HepG2 (cell line): ENCODE results near the gene CHD2. TPM values are rescaled to one million over a fixed set of nuclear protein-coding genes. Genes with fewer than 3 reads are reported as not detected.

Experiments used
- ATAC-seq: fragments of 200-7000 bp; cut with Tn5 transposase; 3 replicates; pipeline ENCODE4 v1.9.1; 2020; ENCODE audit warnings: mild to moderate bottlenecking, moderate library complexity
- BruUV-seq: library from RNA; stranded (reverse); fragments of 400-500 nt; replicated peaks from 2 replicates; lab custom pipeline; 2021; lab: Mats Ljungman, UMichigan
- CTCF ChIA-PET: fragments of 300-600 bp; formaldehyde crosslinking; extraction: SDS; loops from one replicate; lab custom pipeline; 2021; ENCODE audit warnings: low total read pairs, inconsistent platforms, low intra/inter-chr PET ratio; lab: Yijun Ruan, JAX
- POLR2A ChIA-PET: fragments of 350-600 bp; sonication (Branson Sonifier 250); formaldehyde crosslinking; loops from one replicate; lab custom pipeline; 2020; ENCODE audit warnings: antibody characterized with exemption, inconsistent platforms; lab: Yijun Ruan, JAX
- DNase-seq: peaks from one replicate; pipeline ENCODE4 v3.0.0-alpha.2; 2015; ENCODE audit warnings: low spot score
- FAIRE-seq: peaks from 3 replicates; lab custom pipeline; 2011; peaks lifted over from hg19 to GRCh38; lab: Jason Lieb, UNC
- H2AFZ ChIP-seq: one replicate; pipeline ENCODE4 v1.6.1; 2011; ENCODE audit warnings: low read length, inconsistent platforms
- H3K27ac ChIP-seq: fragments of 300-600 bp; 3 replicates; pipeline ENCODE4 v1.8.0; 2011; ENCODE audit warnings: mixed run types, mild to moderate bottlenecking, mixed read lengths, low read length, inconsistent platforms; ENCODE audit not compliant: insufficient read depth; ENCODE audit errors: extremely low read length
- H3K27me3 ChIP-seq, 2 experiments: fragments of 200-600 bp in 1 of 2; 2 replicates in 1 of 2; 3 replicates in 1 of 2; pipeline versions ENCODE4 v1.6.0 to v1.8.0; 2011; ENCODE audit warnings: low read length in 2 of 2, mild to moderate bottlenecking in 2 of 2, moderate library complexity in 2 of 2, inconsistent platforms in 1 of 2; ENCODE audit not compliant: insufficient read depth in 2 of 2, control insufficient read depth in 1 of 2
- H3K36me3 ChIP-seq, 2 experiments: fragments of 200-600 bp in 1 of 2; replicated peaks in 1 of 2; 2 replicates in 1 of 2; 3 replicates in 1 of 2; pipeline versions ENCODE4 v1.5.1 to v1.8.0; 2011; ENCODE audit warnings: low read length in 2 of 2, inconsistent platforms in 1 of 2; ENCODE audit not compliant: insufficient read depth in 2 of 2, control insufficient read depth in 1 of 2
- H3K4me1 ChIP-seq: 2 replicates; pipeline ENCODE4 v1.5.1; 2012; ENCODE audit warnings: low read length, inconsistent platforms; ENCODE audit not compliant: insufficient read depth
- H3K4me2 ChIP-seq: 2 replicates; pipeline ENCODE4 v1.6.0; 2011; ENCODE audit warnings: low read depth, low read length, inconsistent platforms
- H3K4me3 ChIP-seq, 3 experiments: fragments of 200-600 bp in 1 of 3; sonication (generic), shearing (Covaris generic) in 1 of 3; replicated peaks in 1 of 3; 2 replicates each; pipeline ENCODE4 v1.5.1; 2011 to 2016; ENCODE audit warnings: low read length in 3 of 3, inconsistent platforms in 2 of 3, low read depth in 2 of 3, mild to moderate bottlenecking in 2 of 3, control low read depth in 1 of 3, mixed read lengths in 1 of 3; ENCODE audit not compliant: insufficient read depth in 1 of 3
- H3K79me2 ChIP-seq: one replicate; pipeline ENCODE4 v1.6.1; 2011; ENCODE audit warnings: low read length, inconsistent platforms; ENCODE audit not compliant: insufficient read depth
- H3K9ac ChIP-seq: 2 replicates; pipeline ENCODE4 v1.6.0; 2011; ENCODE audit warnings: mild to moderate bottlenecking, low read depth, low read length, inconsistent platforms; ENCODE audit not compliant: insufficient read depth
- H3K9me3 ChIP-seq: 2 replicates; pipeline ENCODE4 v1.5.1; 2012; ENCODE audit warnings: mild to moderate bottlenecking, low read length
- H4K20me1 ChIP-seq: 2 replicates; pipeline ENCODE4 v1.6.0; 2011; ENCODE audit warnings: inconsistent platforms, mild to moderate bottlenecking, low read length, moderate library complexity; ENCODE audit not compliant: insufficient read depth
- ATF4 ChIP-seq, 2 experiments: fragments of 450-650 bp in 1 of 2; sonication (generic) in 1 of 2; formaldehyde crosslinking; IDR thresholded peaks; 2 replicates each; pipeline versions ENCODE4 v1.5.0 to v1.8.0; 2020 to 2022; ENCODE audit warnings: mild to moderate bottlenecking in 1 of 2, missing genetic modification reagents in 1 of 2
- ATF7 ChIP-seq, 2 experiments: fragments of 450-650 bp in 1 of 2; sonication (generic) in 1 of 2; formaldehyde crosslinking in 1 of 2; IDR thresholded peaks; 2 replicates each; pipeline versions ENCODE4 v1.4.0 to v1.6.1; 2016 to 2020; ENCODE audit warnings: antibody characterized with exemption in 1 of 2, mild to moderate bottlenecking in 1 of 2, missing genetic modification reagents in 1 of 2
- BATF2 ChIP-seq: sonication (generic); formaldehyde crosslinking; IDR thresholded peaks from 2 replicates; pipeline ENCODE4 v1.8.0; 2022; ENCODE audit warnings: mild to moderate bottlenecking, missing genetic modification reagents, moderate library complexity
- BRCA1 ChIP-seq: sonication (generic); formaldehyde crosslinking; IDR thresholded peaks from 2 replicates; pipeline ENCODE4 v1.4.0; 2020; ENCODE audit warnings: missing genetic modification reagents
- CEBPB ChIP-seq: IDR thresholded peaks from 2 replicates; pipeline ENCODE4 v1.6.1; 2011; ENCODE audit warnings: low read depth, low read length, improper control_type of control experiment, borderline replicate concordance
- CEBPG ChIP-seq: IDR thresholded peaks from 2 replicates; pipeline ENCODE4 v1.6.1; 2016
- EHMT2 ChIP-seq: fragments of 200-600 bp; sonication (generic); IDR thresholded peaks from 2 replicates; pipeline ENCODE4 v1.7.0; 2017; ENCODE audit warnings: antibody characterized with exemption, low read depth, low read length, borderline replicate concordance
- HDAC2 ChIP-seq: sonication (generic); formaldehyde crosslinking; IDR thresholded peaks from 2 replicates; pipeline ENCODE4 v1.4.0; 2020; ENCODE audit warnings: missing genetic modification reagents
- KDM5B ChIP-seq: sonication (generic); formaldehyde crosslinking; IDR thresholded peaks from 2 replicates; pipeline ENCODE4 v1.4.0; 2020; ENCODE audit warnings: missing genetic modification reagents, mild to moderate bottlenecking, borderline replicate concordance
- NR2F1 ChIP-seq, 2 experiments: fragments of 450-650 bp in 1 of 2; formaldehyde crosslinking in 1 of 2; IDR thresholded peaks; 2 replicates each; pipeline versions ENCODE4 v1.5.0 to v1.6.1; 2016 to 2020; ENCODE audit warnings: mild to moderate bottlenecking in 1 of 2, missing compliant biosample characterization in 1 of 2, missing genetic modification reagents in 1 of 2, moderate library complexity in 1 of 2
- RCOR2 ChIP-seq: IDR thresholded peaks from 2 replicates; pipeline ENCODE4 v1.6.1; 2016; ENCODE audit warnings: missing biosample characterization, missing genetic modification reagents
- ZNF180 ChIP-seq: sonication (generic); formaldehyde crosslinking; IDR thresholded peaks from 2 replicates; pipeline ENCODE4 v1.4.0; 2020; ENCODE audit warnings: low read depth, missing genetic modification reagents, borderline replicate concordance
- ZNF24 ChIP-seq: fragments of 450-650 bp; IDR thresholded peaks from 2 replicates; pipeline ENCODE4 v1.6.1; 2017; ENCODE audit warnings: antibody characterized with exemption, mild to moderate bottlenecking
- ZNF3 ChIP-seq: IDR thresholded peaks from 2 replicates; pipeline ENCODE4 v1.7.0; 2017; ENCODE audit warnings: inconsistent platforms
- ZNF776 ChIP-seq: sonication (generic); formaldehyde crosslinking; IDR thresholded peaks from 2 replicates; pipeline ENCODE4 v1.4.0; 2020; ENCODE audit warnings: mild to moderate bottlenecking, missing genetic modification reagents
- ZNF780A ChIP-seq: sonication (generic); formaldehyde crosslinking; IDR thresholded peaks from 2 replicates; pipeline ENCODE4 v1.8.0; 2022; ENCODE audit warnings: mild to moderate bottlenecking, missing genetic modification reagents, moderate library complexity
- ZNF839 ChIP-seq: sonication (generic); formaldehyde crosslinking; IDR thresholded peaks from 2 replicates; pipeline ENCODE4 v1.4.0; 2020; ENCODE audit warnings: missing genetic modification reagents, mild to moderate bottlenecking, borderline replicate concordance
- ZSCAN30 ChIP-seq: sonication (generic); formaldehyde crosslinking; IDR thresholded peaks from 2 replicates; pipeline ENCODE4 v1.5.0; 2020; ENCODE audit warnings: mild to moderate bottlenecking, missing genetic modification reagents
- WGBS: methylation state at CpG from one replicate; pipeline ENCODE4 v1.1.6; 2017; ENCODE audit warnings: low lambda C conversion rate; 5-methylcytosine and 5-hydroxymethylcytosine counted together
- in situ Hi-C: cut with HindIII; loops from 2 replicates; pipeline ENCODE4 v1.10.0; 2017; ENCODE audit warnings: low pct_unique_long_range_greater_than_20kb; ENCODE audit not compliant: extremely low pct_ligation_motif_present
- intact Hi-C: fragments of 100-400 bp; cut with micrococcal nuclease; formaldehyde crosslinking; loops from one replicate; pipeline ENCODE4 v1.10.0; 2022; ENCODE audit not compliant: unreplicated experiment
- polyA plus RNA-seq, 8 experiments: library from polyadenylated mRNA; depleted of rRNA in 3 of 8; stranded (reverse) in 7 of 8; unstranded in 1 of 8; fragments of >200 nt; fragmentation: Illumina TruSeq in 4 of 8; extraction: Trizol in 4 of 8; gene quantifications; 2 replicates each; pipeline versions ENCODE4 v1.2.1 to v1.2.3, GENCODE V29; 2011 to 2016; ENCODE audit warnings: low read depth in 4 of 8, missing spikeins in 1 of 8, mixed read lengths in 1 of 8; ENCODE audit not compliant: insufficient read depth in 1 of 8
- total RNA-seq, 5 experiments: library from RNA; depleted of rRNA; stranded (reverse); fragments of >200 nt; fragmentation: Illumina TruSeq; extraction: Trizol; gene quantifications; 2 replicates each; pipeline ENCODE4 v1.2.3, GENCODE V29; 2016; ENCODE audit warnings: low read depth in 1 of 5

CHD2 gene
- total and polyA plus RNA-seq, 2 of the 13 experiments (the other 11 are each of a cell fraction or from before 2014, with no cell fraction given), result 54.0 to 54.1 TPM

DNA sequence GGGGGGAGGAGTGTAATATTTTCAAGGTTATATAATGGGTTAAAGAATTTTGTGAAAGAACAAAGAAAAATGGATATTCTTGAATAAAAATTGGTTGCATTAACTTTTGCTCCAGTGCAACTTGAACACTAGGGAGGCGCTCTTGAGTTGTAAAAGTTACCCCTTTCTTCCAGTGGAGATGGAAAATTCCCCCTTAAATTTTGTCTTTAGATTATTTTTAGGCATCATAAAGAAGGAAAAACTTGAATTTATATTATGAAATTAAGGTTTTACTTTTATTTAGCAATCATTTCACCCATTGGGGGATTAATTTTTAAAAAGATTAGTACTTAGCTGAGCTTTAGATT, 550 bp upstream of the CHD2 start:
- no TSS peak for BruUV-seq
- ChIA-PET CTCF (no interaction called here), POLR2A (interaction anchor here (0.7 to 10.5 kb wide), 17 partner anchors 9 to 102 kb away, joined by 3 to 185 read pairs (median 8); no protein-coding TSS in a partner anchor)
- Histone ChIP-seq H3K4me2 (peak overlapping the region; percentile 95; the same call in 1 of the 2 replicates), H3K27ac (peak overlapping the region; percentile 100), H3K4me1 (peaks cover 18% of the 10 kb centered on the region), H4K20me1 (peaks cover 29% of the 10 kb centered on the region), H2AFZ (no peak overlapping the region), H3K9ac (no peak overlapping the region), H3K9me3 (no peaks in the 10 kb centered on the region), H3K4me3 (peak overlapping the region in 1 of 3 experiments; percentile 88; a peak in 1 of 6 replicates), H3K79me2 (peaks cover 95% of the 10 kb centered on the region), H3K36me3 (peaks cover 1 to 38% of the 10 kb centered on the region in 2 experiments), H3K27me3 (no peaks in the 10 kb centered on the region; a peak in 1 of 5 replicates)
- no peak for ATAC-seq
- WGBS, result 88% methylated on average over 1 of the region's 1 CpG
- TF ChIP-seq RCOR2 (CRISPR knock-in tag), result peak; percentile 11; the same call in 1 of the 2 replicates
- no peak for TF ChIP-seq KDM5B (CRISPR knock-in tag)
- TF ChIP-seq ZNF3 (CRISPR knock-in tag), result 0 out of 2 replicates have a peak, but pooled peaks have one; percentile 0
- TF ChIP-seq HDAC2 (CRISPR knock-in tag), result 0 out of 2 replicates have a peak, but pooled peaks have one; percentile 6
- TF ChIP-seq EHMT2, result peak; percentile 72; the same call in 1 of the 2 replicates
- TF ChIP-seq ZNF24, result 0 out of 2 replicates have a peak, but pooled peaks have one; percentile 28
- in situ Hi-C loops, result no loop called here
- intact Hi-C loops, result no loop called here
- FAIRE-seq, result no peak
- no peak for DNase-seq

DNA sequence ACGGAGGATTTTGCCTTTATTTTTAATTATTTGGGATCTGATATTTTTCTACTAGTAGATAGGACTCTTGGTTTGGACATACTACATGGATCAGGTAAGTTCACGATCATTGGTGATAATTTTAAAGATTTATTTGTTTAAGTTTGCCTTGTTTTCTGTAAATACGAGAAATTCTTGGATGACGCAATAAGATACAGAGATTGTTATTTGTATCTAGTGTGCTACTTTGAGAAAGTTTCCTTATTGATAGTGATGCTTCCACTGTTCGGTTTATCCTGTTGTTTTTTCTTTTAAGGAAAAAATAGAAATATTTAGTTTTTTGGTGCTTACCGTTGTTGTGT, 577 bp downstream of the CHD2 start:
- Histone ChIP-seq H3K27ac (peak overlapping the region; percentile 100), H3K79me2 (peaks cover 95% of the 10 kb centered on the region), H3K9me3 (no peaks in the 10 kb centered on the region), H2AFZ (no peak overlapping the region), H3K4me1 (peaks cover 18% of the 10 kb centered on the region), H3K4me2 (peak overlapping the region; percentile 95), H3K27me3 (no peaks in the 10 kb centered on the region; a peak in 1 of 5 replicates), H3K9ac (peak overlapping the region; percentile 99), H4K20me1 (peaks cover 35% of the 10 kb centered on the region), H3K4me3 (peak overlapping the region; percentile 88 to 89 (median 88)), H3K36me3 (peaks cover 1 to 27% of the 10 kb centered on the region in 2 experiments; a peak in 4 of 5 replicates)
- no peak for DNase-seq
- ATAC-seq, result no peak
- ChIA-PET CTCF (no interaction called here), POLR2A (interaction anchor here (0.7 to 10.5 kb wide), 18 partner anchors 8 to 186 kb away, joined by 3 to 185 read pairs (median 7); no protein-coding TSS in a partner anchor)
- under 1% methylated on average over 6 of the region's 6 CpGs for WGBS
- TF ChIP-seq ZNF776 (CRISPR knock-in tag) (no peak), CEBPG (CRISPR knock-in tag) (peak; percentile 55; the same call in 1 of the 2 replicates), ZNF839 (CRISPR knock-in tag) (no peak), CEBPB (peak; percentile 77; the same call in 1 of the 2 replicates), BRCA1 (no peak), ATF7 (IDR thresholded peaks at IDR 0.05) (peak; percentile 82), ATF7 (CRISPR knock-in tag; IDR thresholded peaks at IDR 0.05) (no peak), ZNF780A (CRISPR knock-in tag) (no peak), BATF2 (CRISPR knock-in tag) (no peak), ZNF180 (CRISPR knock-in tag) (no peak), NR2F1 (CRISPR knock-in tag; IDR thresholded peaks at IDR 0.05) (no peak), ATF4 (CRISPR knock-in tag; IDR thresholded peaks at IDR 0.05) (peak; percentile 33 to 80; a peak in 3 of 4 replicates), ZSCAN30 (no peak)
- in situ Hi-C loops (no loop called here), intact Hi-C loops (loop anchor here (2.0 kb wide), 1 partner anchor 16 kb away; no protein-coding TSS in a partner anchor)
- no TSS peak for BruUV-seq
- no peak for FAIRE-seq
